Left ventricle myocardium inferior (tissue), 1 donor: ENCODE data around the gene ABCA4. TPM values are rescaled to one million over a fixed set of nuclear protein-coding genes. Genes with fewer than 3 reads are reported as not detected.

Source experiments
- DNase-seq: peaks from one replicate; pipeline ENCODE4 v3.0.0-alpha.2; 2020
- H3K27ac ChIP-seq: fragments of 200-600 bp; replicated peaks from 2 replicates; pipeline ENCODE4 v1.8.0; 2021
- H3K27me3 ChIP-seq: fragments of 200-600 bp; 2 replicates; pipeline ENCODE4 v1.8.0; 2021; ENCODE audit warnings: low read depth
- H3K36me3 ChIP-seq: fragments of 200-600 bp; 2 replicates; pipeline ENCODE4 v1.8.0; 2021
- H3K4me1 ChIP-seq: fragments of 200-600 bp; 2 replicates; pipeline ENCODE4 v1.8.0; 2021
- H3K4me3 ChIP-seq: fragments of 200-600 bp; 2 replicates; pipeline ENCODE4 v1.8.0; 2021; ENCODE audit warnings: mild to moderate bottlenecking, moderate library complexity
- H3K9me3 ChIP-seq: fragments of 200-600 bp; replicated peaks from 2 replicates; pipeline ENCODE4 v1.8.0; 2021
- intact Hi-C: fragments of 100-400 bp; cut with micrococcal nuclease; formaldehyde crosslinking; loops from one replicate; pipeline ENCODE4 v1.11.0; 2022
- total RNA-seq: library from RNA; stranded (reverse); fragmentation: NEBNext Ultra II Directional; extraction: Animal tissue kit (Norgen Biotek cat#: 25700); gene quantifications from one replicate; pipeline ENCODE4 v1.2.1, GENCODE V29; 2021
- TF ChIP-seq, protein P1 (sequence below): fragments of 200-600 bp; IDR thresholded peaks from 2 replicates; pipeline ENCODE4 v1.8.0; 2021; ENCODE audit warnings: antibody characterized with exemption, mild to moderate bottlenecking, borderline replicate concordance
- donor health status: DM: no; HTN: yes; CAD: no; lungs with severe emphysema.

The ABCA4 gene
- total RNA-seq, 1 donor from 2014 or later: 0.11 TPM

DNA sequence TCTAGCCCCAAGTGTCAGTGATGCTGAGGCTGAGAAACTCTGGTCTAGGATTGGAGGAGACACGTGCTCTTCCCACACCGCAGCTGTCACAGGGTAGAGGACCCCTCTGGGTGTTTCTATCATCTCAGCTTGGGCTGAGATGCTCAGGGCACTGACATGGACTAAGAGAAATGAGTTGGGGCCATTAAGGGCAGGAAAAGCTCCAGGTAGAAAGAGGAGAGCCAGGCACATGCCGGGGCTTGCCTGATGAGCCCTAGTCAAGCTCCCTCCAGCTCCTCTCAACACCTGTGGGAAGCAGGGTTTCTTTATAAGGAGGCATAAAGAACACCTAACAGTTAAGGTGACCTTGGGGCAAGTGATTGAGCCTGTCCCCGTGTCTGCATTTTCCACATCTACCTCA lies 17.3 kb downstream of the ABCA4 start:
- H3K27me3 ChIP-seq: no peaks in the 10 kb centered on the region
- intact Hi-C loops: no loop called here

DNA sequence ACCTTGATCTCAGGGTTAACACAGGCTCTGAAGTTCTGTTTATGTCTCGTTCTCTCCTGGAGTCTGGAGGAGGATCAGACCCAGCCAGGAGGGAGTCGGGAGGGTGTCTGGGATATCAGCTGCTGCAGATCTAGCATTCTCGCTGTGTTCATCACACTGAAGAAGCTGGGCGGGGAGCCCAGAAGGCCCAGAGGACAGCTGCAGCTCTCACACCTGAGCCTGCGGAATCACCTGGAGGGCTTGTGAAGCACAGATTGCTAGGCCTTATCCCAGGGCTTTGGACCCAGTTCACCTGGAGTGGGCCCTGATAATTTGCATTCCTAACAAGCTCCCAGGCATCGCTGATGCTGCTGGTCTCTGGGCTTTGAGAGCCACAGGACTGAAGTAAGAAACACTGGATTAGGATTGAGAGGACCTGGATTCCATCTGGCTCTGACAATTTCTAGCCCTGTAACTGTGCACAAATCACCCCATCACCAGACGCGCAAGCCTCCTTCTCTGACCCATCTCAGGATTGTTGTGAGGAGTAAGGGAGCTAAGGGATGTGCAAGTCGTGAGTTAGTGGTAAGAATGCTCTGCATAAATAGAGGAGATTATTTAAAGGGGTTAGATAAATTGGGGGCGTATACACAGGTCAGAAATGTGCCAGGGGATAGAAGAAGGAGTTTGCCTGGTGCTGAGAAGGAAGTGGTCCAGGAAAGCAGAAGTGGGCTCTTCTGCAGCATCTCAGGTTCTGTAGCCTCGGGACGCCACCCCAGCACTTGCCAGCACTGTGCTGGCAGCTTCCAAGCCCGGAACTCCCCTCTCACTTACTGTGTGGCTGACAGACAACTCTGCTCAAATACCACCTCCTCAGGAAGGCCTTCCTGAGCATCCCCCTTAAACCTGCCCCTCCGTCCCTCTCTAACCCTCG lies 19.1 kb downstream of the ABCA4 start:
- intact Hi-C loops: no loop called here
- Histone ChIP-seq H3K4me1 (peaks cover 18% of the 10 kb centered on the region), H3K9me3 (no peaks in the 10 kb centered on the region), H3K36me3 (no peaks in the 10 kb centered on the region), H3K27me3 (no peaks in the 10 kb centered on the region), H3K27ac (no peak overlapping the region), H3K4me3 (no peak overlapping the region)
- no peak for DNase-seq
- TF ChIP-seq, protein P1, sequence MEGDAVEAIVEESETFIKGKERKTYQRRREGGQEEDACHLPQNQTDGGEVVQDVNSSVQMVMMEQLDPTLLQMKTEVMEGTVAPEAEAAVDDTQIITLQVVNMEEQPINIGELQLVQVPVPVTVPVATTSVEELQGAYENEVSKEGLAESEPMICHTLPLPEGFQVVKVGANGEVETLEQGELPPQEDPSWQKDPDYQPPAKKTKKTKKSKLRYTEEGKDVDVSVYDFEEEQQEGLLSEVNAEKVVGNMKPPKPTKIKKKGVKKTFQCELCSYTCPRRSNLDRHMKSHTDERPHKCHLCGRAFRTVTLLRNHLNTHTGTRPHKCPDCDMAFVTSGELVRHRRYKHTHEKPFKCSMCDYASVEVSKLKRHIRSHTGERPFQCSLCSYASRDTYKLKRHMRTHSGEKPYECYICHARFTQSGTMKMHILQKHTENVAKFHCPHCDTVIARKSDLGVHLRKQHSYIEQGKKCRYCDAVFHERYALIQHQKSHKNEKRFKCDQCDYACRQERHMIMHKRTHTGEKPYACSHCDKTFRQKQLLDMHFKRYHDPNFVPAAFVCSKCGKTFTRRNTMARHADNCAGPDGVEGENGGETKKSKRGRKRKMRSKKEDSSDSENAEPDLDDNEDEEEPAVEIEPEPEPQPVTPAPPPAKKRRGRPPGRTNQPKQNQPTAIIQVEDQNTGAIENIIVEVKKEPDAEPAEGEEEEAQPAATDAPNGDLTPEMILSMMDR: no peak

More for the DNA sequence above, 17.3 kb downstream of the ABCA4 start:
- Histone ChIP-seq H3K4me1 (peaks cover 8% of the 10 kb centered on the region), H3K36me3 (no peaks in the 10 kb centered on the region), H3K9me3 (no peaks in the 10 kb centered on the region), H3K27ac (no peak overlapping the region), H3K4me3 (no peak overlapping the region)
- TF ChIP-seq, protein P1: no peak
- no peak for DNase-seq

DNA sequence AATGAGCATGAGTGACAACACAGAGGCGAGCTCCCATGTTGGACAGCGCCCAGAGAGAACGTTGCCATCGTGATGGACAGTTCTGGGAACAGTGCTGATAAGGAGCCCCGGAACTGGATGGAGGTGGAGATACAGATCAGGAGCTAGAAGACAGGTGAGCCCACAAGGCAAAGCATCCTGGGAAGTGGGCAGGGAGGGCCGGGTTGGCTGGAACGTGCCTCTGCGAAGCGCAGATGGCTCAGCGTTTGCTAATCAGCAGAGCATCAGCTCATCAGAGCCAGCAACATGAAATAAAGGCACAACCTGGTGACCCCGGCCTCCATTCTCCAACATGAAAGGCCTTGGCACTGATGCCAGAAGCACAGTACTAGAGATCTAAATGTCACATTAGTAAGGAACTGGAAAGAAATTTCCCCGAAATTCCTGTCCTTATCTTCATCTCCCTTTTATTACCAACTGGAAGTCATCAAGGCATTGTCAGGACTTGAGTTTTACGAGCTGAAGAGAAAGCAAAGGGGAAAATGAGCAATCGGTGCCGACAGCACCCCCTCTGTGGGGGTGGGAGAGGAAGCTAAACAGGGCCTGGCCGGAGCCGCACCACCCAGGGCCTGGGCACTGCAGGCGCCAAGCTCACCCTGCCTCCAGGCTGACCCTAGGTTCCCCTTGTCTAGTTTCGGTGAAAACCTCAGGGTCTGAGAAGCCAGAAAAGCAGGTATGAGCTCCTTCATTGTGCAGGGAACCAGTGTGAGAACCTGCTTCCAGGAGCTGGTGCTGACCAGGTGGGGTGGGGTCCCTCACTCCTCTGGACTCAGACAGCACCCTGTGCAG lies 19.9 kb downstream of the ABCA4 start:
- no peak for DNase-seq
- no peaks in the 10 kb centered on the region for H3K27me3 ChIP-seq
- no peak overlapping the region for H3K27ac ChIP-seq

DNA sequence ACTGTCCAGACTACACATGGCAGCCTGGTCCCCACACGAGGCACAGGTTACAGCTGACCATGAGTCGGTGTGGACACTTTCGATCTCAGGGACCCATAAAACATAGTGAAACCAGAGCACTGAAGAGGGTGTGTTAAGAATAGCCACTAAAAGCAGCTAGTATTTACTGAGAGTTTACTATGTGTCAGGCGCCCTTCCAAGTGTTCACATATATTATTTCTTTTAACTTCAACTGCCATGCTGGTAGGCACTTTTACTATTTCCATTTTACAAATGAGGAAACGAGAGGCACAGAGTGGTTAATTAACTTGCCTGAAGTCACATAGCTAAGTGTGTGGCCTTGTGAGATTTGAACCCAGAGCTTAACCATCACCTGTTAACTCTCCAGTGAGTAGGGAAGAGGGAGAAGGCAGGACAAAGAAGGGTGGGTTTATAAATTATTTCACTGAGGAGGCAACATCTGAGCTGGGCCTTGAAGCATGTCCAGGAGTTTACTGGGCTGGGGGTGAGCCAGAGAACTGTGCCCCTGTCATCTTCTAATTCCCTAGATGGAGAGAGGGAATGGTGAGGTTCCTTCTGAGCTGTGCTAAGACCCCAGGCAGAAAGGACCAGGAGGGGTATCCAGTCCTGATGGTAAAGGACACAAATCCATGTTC lies 20.7 kb downstream of the ABCA4 start:
- H3K27me3 ChIP-seq: no peaks in the 10 kb centered on the region
- TF ChIP-seq, protein P1: no peak
- intact Hi-C loops: no loop called here
- H3K27ac ChIP-seq: no peak overlapping the region
- DNase-seq: no peak
- no peak overlapping the region for H3K4me3 ChIP-seq
- H3K36me3 ChIP-seq: no peaks in the 10 kb centered on the region
- peaks cover 32% of the 10 kb centered on the region for H3K4me1 ChIP-seq
- no peaks in the 10 kb centered on the region for H3K9me3 ChIP-seq

More for the DNA sequence above, 19.9 kb downstream of the ABCA4 start:
- intact Hi-C loops: no loop called here
- no peaks in the 10 kb centered on the region for H3K36me3 ChIP-seq
- no peaks in the 10 kb centered on the region for H3K9me3 ChIP-seq
- TF ChIP-seq, protein P1: no peak
- H3K4me3 ChIP-seq: no peak overlapping the region
- H3K4me1 ChIP-seq: peaks cover 25% of the 10 kb centered on the region

DNA sequence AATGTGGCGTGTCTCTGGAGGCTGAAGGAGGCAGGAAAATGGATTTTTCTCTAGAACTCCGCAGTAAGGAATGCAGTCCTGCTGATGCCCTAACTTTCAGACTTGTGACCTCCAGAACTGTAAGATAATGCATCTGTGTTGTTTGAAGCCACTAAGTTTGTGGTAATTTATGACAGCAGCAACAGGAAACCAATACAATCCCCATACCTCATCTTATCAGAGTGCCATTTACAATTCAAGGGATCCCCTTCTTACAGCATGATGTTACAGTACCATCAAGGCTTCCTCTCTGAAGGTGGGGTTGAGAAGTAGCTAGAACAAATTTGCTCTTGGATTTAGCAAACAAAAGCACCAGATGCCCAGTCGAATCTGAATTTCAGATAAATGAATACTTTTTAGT lies 21.6 kb downstream of the ABCA4 start:
- peaks cover 41% of the 10 kb centered on the region for H3K4me1 ChIP-seq
- H3K9me3 ChIP-seq: no peaks in the 10 kb centered on the region
- H3K27ac ChIP-seq: no peak overlapping the region
- no peak for DNase-seq
- TF ChIP-seq, protein P1: no peak
- H3K4me3 ChIP-seq: no peak overlapping the region
- H3K27me3 ChIP-seq: no peaks in the 10 kb centered on the region
- intact Hi-C loops: no loop called here
- H3K36me3 ChIP-seq: no peaks in the 10 kb centered on the region
